ENCODE measurements around the gene PIK3R2.

GRCh38 chr19:18196511-18196845 lies 43.5 kb downstream of the PIK3R2 start:
- TF ChIP-seq CTCF (IDR thresholded peaks at IDR 0.05) (no peak), POLR2A (IDR thresholded peaks at IDR 0.05) (no peak)
